IPS DF 6.9 (cell line): ENCODE data around the gene POLA2.
A peak's percentile ranks its signal among the peaks of the same experiment; 100 is the strongest.
"Not testable (repeated sequence)": the region's sequence is repeated elsewhere in the genome, so short reads cannot be mapped to it uniquely, and the experiment has no call there.

Source experiments
- DNase-seq: peaks from one replicate; pipeline ENCODE4 v3.0.0-alpha.2; 2013; ENCODE audit warnings: low read depth, low spot score
- H3K27ac ChIP-seq: one replicate; pipeline ENCODE4 v1.5.1; 2013; ENCODE audit warnings: low read length, control low read depth
- H3K27me3 ChIP-seq: 2 replicates; pipeline ENCODE4 v1.6.1; 2013; ENCODE audit warnings: mild to moderate bottlenecking, low read length; ENCODE audit not compliant: control insufficient read depth, insufficient read depth
- H3K36me3 ChIP-seq: 2 replicates; pipeline ENCODE4 v1.6.1; 2013; ENCODE audit warnings: low read length; ENCODE audit not compliant: control insufficient read depth, insufficient read depth
- H3K4me1 ChIP-seq: 2 replicates; pipeline ENCODE4 v1.6.1; 2013; ENCODE audit warnings: low read length; ENCODE audit not compliant: control insufficient read depth, insufficient read depth
- H3K4me3 ChIP-seq: 2 replicates; pipeline ENCODE4 v1.5.1; 2013; ENCODE audit warnings: mild to moderate bottlenecking, low read length
- H3K9me3 ChIP-seq: 2 replicates; pipeline ENCODE4 v1.6.1; 2013; ENCODE audit warnings: low read length, inconsistent platforms; ENCODE audit not compliant: control insufficient read depth, insufficient read depth
- WGBS: extraction: QIAGEN DNeasy Blood & Tissue Kit; methylation state at CpG from one replicate; pipeline ENCODE4 v1.1.7; 2013; ENCODE audit warnings: mixed read lengths, missing lambda C conversion rate; ENCODE audit not compliant: insufficient read length, insufficient coverage; 5-methylcytosine and 5-hydroxymethylcytosine counted together

Gene POLA2

GRCh38 chr11:65260756-65261590 lies 789 bp upstream of the POLA2 start:
- H3K36me3 ChIP-seq = no peaks in the 10 kb centered on the region
- H3K4me1 ChIP-seq = no peaks in the 10 kb centered on the region
- DNase-seq = no peak
- WGBS = no CpG with 5 or more reads among the region's 26 CpGs
- H3K27me3 ChIP-seq = no peaks in the 10 kb centered on the region
- no peak overlapping the region for H3K27ac ChIP-seq
- no peaks in the 10 kb centered on the region for H3K9me3 ChIP-seq
- H3K4me3 ChIP-seq = peak overlapping the region; percentile 77; the same call in 1 of the 2 replicates

GRCh38 chr11:65262381-65262680 lies 569 bp downstream of the POLA2 start:
- H3K4me3 ChIP-seq = peak overlapping the region; percentile 77
- no CpG with 5 or more reads among the region's 16 CpGs for WGBS
- no peaks in the 10 kb centered on the region for H3K9me3 ChIP-seq
- no peak for DNase-seq
- no peak overlapping the region for H3K27ac ChIP-seq
- peaks cover 4% of the 10 kb centered on the region; the same call in 1 of the 2 replicates for H3K36me3 ChIP-seq
- no peaks in the 10 kb centered on the region for H3K4me1 ChIP-seq
- H3K27me3 ChIP-seq = no peaks in the 10 kb centered on the region

GRCh38 chr11:65262776-65263175 lies 1.0 kb downstream of the POLA2 start:
- H3K27me3 ChIP-seq = no peaks in the 10 kb centered on the region
- peaks cover 6% of the 10 kb centered on the region; the same call in 1 of the 2 replicates for H3K36me3 ChIP-seq
- H3K9me3 ChIP-seq = no peaks in the 10 kb centered on the region
- no peaks in the 10 kb centered on the region for H3K4me1 ChIP-seq
- H3K27ac ChIP-seq = no peak overlapping the region
- no CpG with 5 or more reads among the region's 6 CpGs for WGBS
- DNase-seq = no peak
- H3K4me3 ChIP-seq = peak overlapping the region; percentile 77; the same call in 1 of the 2 replicates

- H3K4me3 ChIP-seq, H3K36me3 ChIP-seq: not testable (repeated sequence)
- WGBS = no CpG with 5 or more reads among the region's 11 CpGs
Measured at GRCh38 chr11:65264747-65265146, 3.0 kb downstream of the POLA2 start.

DNA sequence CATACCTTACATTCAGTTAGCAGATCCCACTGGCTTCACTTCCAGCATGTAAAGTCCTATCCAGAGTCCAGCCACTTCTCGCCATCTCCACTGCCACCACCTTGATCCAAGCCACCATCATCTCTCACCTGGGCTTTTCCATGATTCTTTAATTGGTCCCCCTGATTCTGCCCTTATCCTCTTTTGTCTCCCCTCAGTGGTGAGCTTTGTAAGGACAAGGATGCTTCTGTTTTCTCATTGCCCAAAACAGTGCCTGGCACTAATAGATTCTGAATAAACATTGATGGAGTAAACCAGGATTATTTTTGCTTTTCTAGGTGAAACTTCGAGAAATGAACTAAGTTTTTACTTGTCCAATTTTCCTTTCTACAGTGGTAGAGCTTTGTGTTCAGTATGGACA lies 4.4 kb downstream of the POLA2 start:
- Histone ChIP-seq H3K27ac (no peak overlapping the region), H3K36me3 (peaks cover 11% of the 10 kb centered on the region; the same call in 1 of the 2 replicates), H3K4me3 (no peak overlapping the region), H3K27me3 (no peaks in the 10 kb centered on the region), H3K9me3 (no peaks in the 10 kb centered on the region), H3K4me1 (no peaks in the 10 kb centered on the region)
- WGBS = no CpG with 5 or more reads among the region's 2 CpGs
- no peak for DNase-seq

More at GRCh38 chr11:65264747-65265146, 3.0 kb downstream of the POLA2 start:
- not testable (repeated sequence) for H3K4me1 ChIP-seq, DNase-seq, H3K9me3 ChIP-seq, H3K27ac ChIP-seq, H3K27me3 ChIP-seq

- H3K9me3 ChIP-seq = no peaks in the 10 kb centered on the region
- no peaks in the 10 kb centered on the region for H3K4me1 ChIP-seq
- H3K27me3 ChIP-seq = no peaks in the 10 kb centered on the region
- no peak for DNase-seq
- H3K36me3 ChIP-seq = peaks cover 14% of the 10 kb centered on the region; the same call in 1 of the 2 replicates
- H3K4me3 ChIP-seq = no peak overlapping the region
- WGBS = no CpG with 5 or more reads among the region's 6 CpGs
- no peak overlapping the region for H3K27ac ChIP-seq
Measured at GRCh38 chr11:65274735-65275682, 13.2 kb downstream of the POLA2 start.

- no CpG with 5 or more reads among the region's 4 CpGs for WGBS
- Histone ChIP-seq H3K9me3 (no peaks in the 10 kb centered on the region), H3K4me3 (no peak overlapping the region), H3K27me3 (no peaks in the 10 kb centered on the region), H3K36me3 (peaks cover 14% of the 10 kb centered on the region), H3K27ac (no peak overlapping the region), H3K4me1 (no peaks in the 10 kb centered on the region)
- no peak for DNase-seq
Measured at GRCh38 chr11:65275906-65276305, 14.1 kb downstream of the POLA2 start.

DNA sequence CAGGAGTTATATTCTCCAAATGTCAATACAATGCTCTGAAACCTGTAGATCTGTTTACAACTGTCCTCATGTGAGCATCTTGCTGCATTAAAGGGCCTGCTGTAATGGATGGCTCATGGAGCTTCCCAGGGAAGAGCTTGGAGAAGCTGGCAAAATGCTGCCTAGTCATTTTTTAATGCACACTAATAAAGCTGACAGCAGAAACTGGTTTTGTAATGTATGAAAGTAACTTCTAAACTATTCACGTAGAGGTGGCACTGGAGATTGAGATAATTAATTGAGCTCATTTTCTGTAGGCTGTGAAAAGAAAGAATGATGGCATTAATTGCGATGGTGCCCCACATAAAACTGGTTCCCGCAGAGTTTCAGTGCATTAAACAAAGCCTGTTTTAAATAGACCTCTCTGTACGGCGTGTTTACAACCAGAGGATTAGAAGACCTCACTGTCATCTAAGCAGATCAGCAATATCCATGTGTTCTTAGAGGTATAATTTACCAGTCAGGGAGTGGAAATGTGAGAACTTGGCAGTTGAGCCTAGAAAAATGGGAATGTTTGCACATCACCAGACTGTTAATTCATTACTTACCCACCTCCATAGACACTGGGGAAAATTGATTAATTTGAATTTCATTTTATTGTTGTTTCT lies 16.0 kb downstream of the POLA2 start:
- H3K9me3 ChIP-seq = no peaks in the 10 kb centered on the region
- H3K27me3 ChIP-seq = no peaks in the 10 kb centered on the region
- no peaks in the 10 kb centered on the region for H3K4me1 ChIP-seq
- WGBS = no CpG with 5 or more reads among the region's 5 CpGs
- no peak overlapping the region for H3K4me3 ChIP-seq
- H3K27ac ChIP-seq = no peak overlapping the region
- no peak for DNase-seq
- peaks cover 18% of the 10 kb centered on the region for H3K36me3 ChIP-seq

DNA sequence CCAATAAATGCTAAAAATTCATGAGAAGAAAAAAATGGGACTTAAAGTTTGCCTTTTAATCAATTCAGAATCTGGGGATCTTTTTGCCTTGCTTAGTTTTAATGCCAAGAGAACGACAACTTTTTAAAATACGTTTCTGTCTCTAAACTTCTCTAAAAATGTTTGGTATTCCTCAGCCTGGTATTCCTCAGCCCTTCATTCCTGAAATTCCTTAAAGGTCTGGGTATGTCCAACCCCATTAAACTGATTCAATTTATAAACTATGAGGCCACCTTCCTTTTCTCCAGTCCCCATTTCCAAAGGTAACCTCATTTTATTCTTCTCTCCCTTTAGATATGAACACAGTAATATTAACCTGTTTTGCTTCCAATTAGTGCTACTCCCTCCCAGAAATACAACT lies 16.6 kb downstream of the POLA2 start:
- no peak overlapping the region for H3K4me3 ChIP-seq
- H3K27me3 ChIP-seq = no peaks in the 10 kb centered on the region
- WGBS = no CpG with 5 or more reads among the region's 2 CpGs
- no peaks in the 10 kb centered on the region for H3K4me1 ChIP-seq
- no peak overlapping the region for H3K27ac ChIP-seq
- peaks cover 18% of the 10 kb centered on the region for H3K36me3 ChIP-seq
- no peaks in the 10 kb centered on the region for H3K9me3 ChIP-seq
- no peak for DNase-seq

DNA sequence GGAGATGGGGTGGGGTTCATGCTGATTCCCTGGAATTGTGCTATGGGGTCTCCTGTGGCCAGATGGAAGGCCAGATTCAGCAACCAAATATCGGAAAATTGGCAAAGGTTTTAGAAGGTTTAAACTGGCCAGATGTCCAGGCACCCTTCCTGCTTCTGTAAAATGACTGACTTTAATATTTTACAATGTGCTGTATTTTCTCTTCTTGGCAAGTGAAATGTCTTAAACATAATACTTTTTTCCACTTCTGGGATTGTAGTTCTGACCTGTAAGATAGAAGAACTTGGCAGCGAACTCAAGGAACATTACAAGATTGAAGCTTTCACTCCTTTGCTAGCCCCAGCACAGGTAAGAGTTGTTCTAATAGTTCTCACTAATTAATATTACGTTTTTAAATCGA lies 17.5 kb downstream of the POLA2 start:
- no peak for DNase-seq
- Histone ChIP-seq H3K9me3 (no peaks in the 10 kb centered on the region), H3K27ac (no peak overlapping the region), H3K4me1 (no peaks in the 10 kb centered on the region), H3K36me3 (peaks cover 18% of the 10 kb centered on the region), H3K27me3 (no peaks in the 10 kb centered on the region), H3K4me3 (no peak overlapping the region)
- no CpG with 5 or more reads among the region's 4 CpGs for WGBS
